Activated B cell treated with CpG ODN at 0.5 μM for 24 hours (primary cell): ENCODE data around the gene COL18A1. TPM values are rescaled to one million over a fixed set of nuclear protein-coding genes. Genes with fewer than 3 reads are reported as not detected.

Experiments used
- ATAC-seq: fragments of 200-7000 bp; cut with Tn5 transposase; one replicate; pipeline ENCODE4 v1.10.0; 2021; ENCODE audit warnings: low read depth, mild to moderate bottlenecking, moderate library complexity
- CTCF ChIA-PET: fragments of 350-600 bp; sonication (Branson Sonifier 250); formaldehyde crosslinking; loops from one replicate; lab custom pipeline; 2021; ENCODE audit warnings: antibody characterized with exemption; lab: Charles Lee
- POLR2A ChIA-PET: fragments of 350-600 bp; sonication (Branson Sonifier 250); formaldehyde crosslinking; loops from one replicate; lab custom pipeline; 2021; ENCODE audit warnings: antibody characterized with exemption; lab: Charles Lee
- DNase-seq: peaks from one replicate; pipeline ENCODE4 v3.0.0; 2022
- H3K27ac Mint-ChIP-seq: one replicate; pipeline ENCODE4 v1.8.0; 2020; ENCODE audit warnings: mixed read lengths
- H3K27me3 Mint-ChIP-seq: one replicate; pipeline ENCODE4 v1.8.0; 2021; ENCODE audit warnings: mixed read lengths
- H3K36me3 Mint-ChIP-seq: one replicate; pipeline ENCODE4 v1.8.0; 2021; ENCODE audit warnings: low read depth, mixed read lengths
- H3K4me1 Mint-ChIP-seq: one replicate; pipeline ENCODE4 v1.8.0; 2021; ENCODE audit warnings: mixed read lengths
- H3K4me3 Mint-ChIP-seq: one replicate; pipeline ENCODE4 v1.8.0; 2020; ENCODE audit warnings: mild to moderate bottlenecking, mixed read lengths
- H3K9me3 Mint-ChIP-seq: one replicate; pipeline ENCODE4 v1.8.0; 2020; ENCODE audit warnings: mixed read lengths
- intact Hi-C: fragments of 100-400 bp; cut with micrococcal nuclease; formaldehyde crosslinking; loops from one replicate; pipeline ENCODE4 v1.15.1; 2024
- total RNA-seq: library from RNA; stranded (reverse); gene quantifications from 2 replicates; pipeline ENCODE4 v1.2.3, GENCODE V29; 2022
- TF ChIP-seq, protein P1 (sequence below): fragments of 200-600 bp; IDR thresholded peaks from one replicate; pipeline ENCODE4 v1.8.0; 2022; ENCODE audit warnings: antibody characterized with exemption, mild to moderate bottlenecking

COL18A1 gene
- total RNA-seq, 1 donor from 2014 or later: 1.6 TPM

DNA sequence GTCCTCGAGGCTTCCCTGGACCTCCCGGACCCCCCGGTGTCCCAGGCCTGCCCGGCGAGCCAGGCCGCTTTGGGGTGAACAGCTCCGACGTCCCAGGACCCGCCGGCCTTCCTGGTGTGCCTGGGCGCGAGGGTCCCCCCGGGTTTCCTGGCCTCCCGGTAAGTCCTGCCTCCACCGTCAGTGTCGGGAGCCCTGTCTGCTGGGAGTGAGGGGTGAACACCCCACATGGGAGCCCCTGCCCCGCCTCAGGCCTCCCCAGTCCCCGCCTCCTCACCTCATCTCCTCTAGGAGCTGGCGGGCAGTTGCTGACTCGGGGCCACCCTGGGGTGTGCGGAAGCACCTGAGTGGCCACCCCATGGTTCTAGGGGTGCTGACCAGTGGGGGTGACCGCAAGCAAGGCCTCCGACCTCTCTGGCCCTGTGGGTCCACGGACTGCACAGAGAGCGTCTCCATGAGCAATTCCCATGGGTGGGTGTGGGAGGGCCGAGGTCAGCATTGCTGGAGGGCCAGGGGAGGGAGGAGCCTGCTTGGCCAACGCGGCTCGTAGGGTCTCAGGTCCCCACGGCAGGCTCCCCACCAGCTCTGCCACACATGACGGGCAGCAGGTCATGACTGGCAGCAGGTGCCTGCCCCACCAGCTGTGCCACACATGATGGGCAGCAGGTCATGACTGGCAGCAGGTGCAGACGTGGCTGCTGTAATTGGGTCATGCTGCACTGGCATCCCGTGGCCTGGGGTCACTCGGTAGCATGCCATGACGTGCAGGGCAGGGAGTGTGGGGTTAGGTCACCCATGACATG is 75.9 kb downstream of the COL18A1 start:
- Mint-ChIP-seq H3K4me1 (peaks cover 43% of the 10 kb centered on the region), H3K27ac (no peak overlapping the region), H3K36me3 (no peaks in the 10 kb centered on the region), H3K27me3 (no peaks in the 10 kb centered on the region), H3K4me3 (no peak overlapping the region), H3K9me3 (no peaks in the 10 kb centered on the region)
- ATAC-seq (no peak), DNase-seq (no peak)
- TF ChIP-seq, protein P1, sequence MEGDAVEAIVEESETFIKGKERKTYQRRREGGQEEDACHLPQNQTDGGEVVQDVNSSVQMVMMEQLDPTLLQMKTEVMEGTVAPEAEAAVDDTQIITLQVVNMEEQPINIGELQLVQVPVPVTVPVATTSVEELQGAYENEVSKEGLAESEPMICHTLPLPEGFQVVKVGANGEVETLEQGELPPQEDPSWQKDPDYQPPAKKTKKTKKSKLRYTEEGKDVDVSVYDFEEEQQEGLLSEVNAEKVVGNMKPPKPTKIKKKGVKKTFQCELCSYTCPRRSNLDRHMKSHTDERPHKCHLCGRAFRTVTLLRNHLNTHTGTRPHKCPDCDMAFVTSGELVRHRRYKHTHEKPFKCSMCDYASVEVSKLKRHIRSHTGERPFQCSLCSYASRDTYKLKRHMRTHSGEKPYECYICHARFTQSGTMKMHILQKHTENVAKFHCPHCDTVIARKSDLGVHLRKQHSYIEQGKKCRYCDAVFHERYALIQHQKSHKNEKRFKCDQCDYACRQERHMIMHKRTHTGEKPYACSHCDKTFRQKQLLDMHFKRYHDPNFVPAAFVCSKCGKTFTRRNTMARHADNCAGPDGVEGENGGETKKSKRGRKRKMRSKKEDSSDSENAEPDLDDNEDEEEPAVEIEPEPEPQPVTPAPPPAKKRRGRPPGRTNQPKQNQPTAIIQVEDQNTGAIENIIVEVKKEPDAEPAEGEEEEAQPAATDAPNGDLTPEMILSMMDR: no peak
- POLR2A ChIA-PET: no interaction called here
- CTCF ChIA-PET: interaction anchor here (1.7 kb wide), 1 partner anchor 115 kb away, joined by 5 read pairs; no protein-coding TSS in a partner anchor
- intact Hi-C loops: no loop called here

DNA sequence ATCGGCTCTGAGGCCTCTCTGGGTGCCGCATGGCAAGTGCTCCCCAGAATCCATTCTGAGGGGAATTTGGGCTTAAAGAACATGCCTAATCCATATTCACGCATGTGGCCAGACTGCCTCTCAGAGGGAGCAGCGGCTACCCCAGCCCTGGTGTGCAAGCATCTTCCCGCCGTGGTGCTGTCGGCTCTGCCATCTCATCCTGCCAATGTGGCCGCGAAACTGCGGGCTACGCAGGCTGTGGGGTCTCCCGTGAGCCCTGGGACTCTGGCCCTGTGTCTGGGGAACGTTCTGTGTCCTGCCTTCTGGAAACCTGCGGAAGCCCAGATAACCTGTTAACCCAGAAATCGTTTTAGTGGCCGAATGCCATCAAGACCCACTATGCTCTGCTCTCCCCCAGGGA is 76.6 kb downstream of the COL18A1 start:
- no peak overlapping the region for H3K27ac Mint-ChIP-seq
- H3K4me1 Mint-ChIP-seq: peaks cover 42% of the 10 kb centered on the region
- intact Hi-C loops: no loop called here
- no peak overlapping the region for H3K4me3 Mint-ChIP-seq
- H3K36me3 Mint-ChIP-seq: no peaks in the 10 kb centered on the region
- POLR2A ChIA-PET: no interaction called here
- no peak for DNase-seq
- CTCF ChIA-PET: no interaction called here
- no peaks in the 10 kb centered on the region for H3K9me3 Mint-ChIP-seq
- ATAC-seq: no peak
- H3K27me3 Mint-ChIP-seq: no peaks in the 10 kb centered on the region
- TF ChIP-seq, protein P1: no peak

DNA sequence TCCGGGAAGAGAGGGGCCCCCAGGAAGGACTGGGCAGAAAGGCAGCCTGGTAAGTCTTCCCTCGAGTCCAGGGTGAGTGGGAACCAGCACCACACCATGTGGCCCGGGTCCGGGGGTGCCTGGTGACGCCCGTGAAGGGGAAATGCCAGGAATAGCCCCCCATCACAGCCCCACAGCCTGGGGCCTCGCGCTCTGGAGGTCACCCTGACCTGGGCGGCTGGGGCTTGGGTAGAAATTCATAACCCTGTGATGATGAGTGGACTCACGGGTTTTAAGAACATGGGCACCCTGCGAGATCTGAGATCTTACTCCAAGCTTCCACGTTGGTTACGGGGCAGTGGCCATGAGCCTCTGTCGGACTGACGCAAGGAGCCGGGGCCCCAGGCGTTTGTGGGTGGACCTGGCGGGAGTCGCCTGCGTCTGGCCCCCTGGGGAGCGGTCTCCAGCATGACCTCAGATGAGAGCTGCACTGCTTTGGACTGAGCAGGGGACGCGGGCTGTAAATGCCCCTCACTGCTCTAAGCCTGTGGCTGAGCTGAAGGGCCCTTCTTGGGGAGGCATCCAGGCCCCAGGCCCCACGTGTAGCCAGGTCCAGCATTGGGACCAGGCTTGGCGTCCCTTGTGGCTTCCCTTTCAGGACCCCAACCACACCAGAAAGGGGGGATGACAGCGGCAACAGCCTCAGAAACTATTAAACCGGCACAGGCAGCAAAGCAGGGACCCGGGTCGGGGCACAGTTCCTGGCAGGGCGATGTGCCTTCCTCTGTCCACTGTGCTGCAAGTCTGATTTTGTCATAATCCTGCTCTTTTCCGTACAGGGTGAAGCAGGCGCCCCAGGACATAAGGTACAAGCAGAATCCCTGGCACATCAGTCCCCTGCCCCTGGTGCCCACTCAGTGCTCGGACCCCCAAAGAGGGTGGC is 77.3 kb downstream of the COL18A1 start:
- Mint-ChIP-seq H3K27me3 (no peaks in the 10 kb centered on the region), H3K9me3 (no peaks in the 10 kb centered on the region), H3K27ac (peak overlapping the region; percentile 78), H3K4me3 (peak overlapping the region; percentile 72), H3K36me3 (no peaks in the 10 kb centered on the region), H3K4me1 (peaks cover 40% of the 10 kb centered on the region)
- ATAC-seq (no peak), DNase-seq (no peak)
- TF ChIP-seq, protein P1: no peak
- ChIA-PET POLR2A (interaction anchor here (1.4 kb wide), 1 partner anchor 74 kb away, joined by 7 read pairs; no protein-coding TSS in a partner anchor), CTCF (no interaction called here)
- intact Hi-C loops: no loop called here

DNA sequence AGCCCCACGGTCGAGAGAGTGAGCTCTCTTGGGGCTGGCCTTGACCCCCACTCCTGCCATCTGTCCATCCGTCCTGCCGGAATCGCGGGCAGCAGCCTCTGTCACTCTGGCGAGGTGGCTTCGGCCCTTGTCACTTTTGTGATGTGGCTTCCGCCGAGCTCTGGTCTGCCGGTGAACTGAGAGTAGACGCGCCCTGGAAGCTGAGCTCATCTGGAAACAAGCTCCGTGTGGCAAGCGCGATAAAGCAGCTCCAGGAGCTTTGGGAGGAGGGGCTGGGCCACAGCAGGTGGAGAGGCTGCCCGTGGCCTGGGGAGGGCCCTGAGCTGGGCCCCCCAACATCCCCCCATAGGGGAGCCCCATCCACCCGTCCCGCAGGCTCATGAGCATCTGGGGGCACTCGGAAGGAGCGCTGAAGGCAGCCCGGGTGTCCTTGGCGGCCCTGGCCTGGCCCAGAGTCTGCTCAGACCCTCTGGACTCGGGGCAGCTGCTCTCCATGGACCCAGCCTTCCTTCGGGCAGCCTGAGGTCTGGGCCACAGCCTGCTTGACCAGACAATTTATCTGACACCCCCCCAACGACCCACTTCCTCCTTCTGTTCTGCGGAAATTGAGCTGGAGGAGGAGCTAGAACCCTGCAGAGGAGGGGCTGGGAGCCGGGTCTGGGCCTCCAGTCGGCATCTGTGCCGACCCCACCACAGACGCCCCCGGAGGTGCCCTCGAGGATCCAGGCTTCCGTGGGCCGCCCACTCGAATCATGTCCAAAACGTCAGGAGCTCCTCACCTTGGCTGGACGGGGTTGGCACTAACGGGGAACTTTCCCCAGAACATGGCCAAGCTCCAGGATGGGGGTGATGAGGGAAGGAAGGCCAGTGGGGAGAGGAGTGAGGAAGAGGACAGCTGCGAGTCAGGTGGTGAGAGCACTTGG is 78.2 kb downstream of the COL18A1 start:
- ChIA-PET POLR2A (interaction anchor here (0.5 to 1.4 kb wide), 4 partner anchors 68 to 620 kb away, joined by 3 to 7 read pairs (median 4); no protein-coding TSS in a partner anchor), CTCF (no interaction called here)
- H3K27ac Mint-ChIP-seq: peak overlapping the region; percentile 78
- no peaks in the 10 kb centered on the region for H3K27me3 Mint-ChIP-seq
- intact Hi-C loops: no loop called here
- no peaks in the 10 kb centered on the region for H3K9me3 Mint-ChIP-seq
- peak; percentile 72 for ATAC-seq
- H3K4me1 Mint-ChIP-seq: peaks cover 36% of the 10 kb centered on the region
- TF ChIP-seq, protein P1: no peak
- H3K4me3 Mint-ChIP-seq: peak overlapping the region; percentile 72
- no peaks in the 10 kb centered on the region for H3K36me3 Mint-ChIP-seq
- peak; percentile 39 for DNase-seq
